Bone marrow (tissue), 2 donors: ENCODE results near the gene LRRC3.

ENCODE experiments used
- DNase-seq, 2 donors: peaks; one replicate each; lab custom pipeline; 2025; lab: John Stamatoyannopoulos, UW

LRRC3 gene

DNA sequence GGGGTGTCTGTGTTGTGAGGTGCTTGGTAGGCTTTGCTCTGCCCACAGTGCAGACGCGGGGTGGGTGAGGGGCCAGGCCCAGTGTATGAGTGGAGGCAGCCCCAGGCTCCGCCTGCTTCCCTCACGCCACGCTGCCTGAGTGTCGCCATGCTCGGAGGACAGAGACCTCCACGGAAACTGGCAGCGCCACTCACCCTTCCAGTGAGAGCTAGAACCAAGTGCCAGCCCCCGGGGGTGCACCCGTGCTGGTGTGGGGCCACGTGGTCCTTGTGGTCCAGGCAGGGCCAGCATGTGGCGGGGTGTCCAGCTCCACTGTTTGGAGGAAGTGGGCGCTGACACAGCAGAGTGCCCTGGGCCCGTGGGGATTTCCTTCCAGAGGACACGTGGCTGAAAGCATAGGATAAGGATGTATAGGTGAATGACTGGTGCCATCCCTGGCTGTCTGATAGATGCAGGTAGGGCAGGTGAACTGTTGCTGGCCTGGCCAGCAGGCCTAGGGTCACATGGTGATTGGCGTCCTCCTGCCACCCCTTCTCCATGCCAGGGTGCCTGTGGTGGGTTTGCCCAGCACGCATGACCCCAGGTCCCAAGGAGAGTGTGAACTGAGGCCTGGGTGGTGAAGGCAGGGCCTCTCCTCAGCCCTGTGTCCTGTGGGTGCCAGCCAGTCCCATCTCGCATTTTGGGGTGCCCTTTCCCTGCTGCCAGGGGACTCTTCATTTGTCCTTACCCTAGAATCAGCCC lies 3.8 kb downstream of the LRRC3 start:
- DNase-seq: no peak

DNA sequence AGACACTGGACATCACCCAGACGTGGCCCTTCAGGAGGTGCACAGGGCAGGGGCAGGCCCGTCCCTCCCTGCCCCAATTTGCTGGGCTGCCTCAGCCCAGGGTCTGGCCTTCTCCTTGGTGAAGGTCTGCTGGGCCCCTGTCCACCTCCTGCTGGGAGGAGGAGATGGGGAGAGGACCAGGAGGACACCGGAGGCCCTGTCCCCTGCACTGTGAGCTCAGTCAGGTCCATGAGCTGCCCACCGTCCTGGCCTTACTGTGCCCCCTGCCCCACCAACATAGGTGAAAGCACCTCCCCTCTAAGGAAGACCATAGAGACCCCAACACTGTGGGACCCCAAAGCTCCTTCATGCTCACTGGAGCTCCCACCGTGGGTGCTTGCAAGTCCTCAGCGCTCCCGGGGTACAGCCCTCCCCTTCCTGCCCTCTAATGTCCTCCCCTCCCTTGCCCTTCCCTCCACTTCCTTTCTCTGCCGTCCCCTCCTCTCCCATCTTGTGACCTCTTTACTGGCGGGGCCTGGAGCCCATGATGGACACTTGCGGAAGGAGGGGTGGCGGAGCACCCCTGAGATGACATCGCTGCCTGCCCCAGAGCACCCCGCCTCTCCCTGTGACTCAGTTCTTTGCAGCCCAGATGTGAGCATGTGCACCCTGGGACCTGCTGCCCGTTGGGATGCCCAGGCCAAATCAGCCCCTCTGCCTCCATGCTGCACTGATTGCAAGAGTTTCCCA lies 4.6 kb downstream of the LRRC3 start:
- DNase-seq: no peak

DNA sequence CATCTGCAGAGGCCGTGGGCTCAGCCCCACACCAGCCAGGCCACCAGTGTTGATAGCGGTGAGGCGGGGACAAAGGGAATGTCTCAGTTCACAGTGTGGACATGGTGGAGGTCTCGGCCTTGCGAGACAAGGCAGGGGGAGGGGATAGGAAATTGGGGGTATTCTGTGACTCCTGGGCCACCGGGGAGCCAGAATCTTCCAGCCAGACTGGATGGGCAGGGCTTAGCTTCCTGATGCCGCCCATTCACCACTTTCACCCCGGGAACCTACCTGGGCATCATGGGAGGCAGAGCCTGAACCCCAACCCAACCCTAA lies 5.1 kb downstream of the LRRC3 start:
- DNase-seq: no peak

DNA sequence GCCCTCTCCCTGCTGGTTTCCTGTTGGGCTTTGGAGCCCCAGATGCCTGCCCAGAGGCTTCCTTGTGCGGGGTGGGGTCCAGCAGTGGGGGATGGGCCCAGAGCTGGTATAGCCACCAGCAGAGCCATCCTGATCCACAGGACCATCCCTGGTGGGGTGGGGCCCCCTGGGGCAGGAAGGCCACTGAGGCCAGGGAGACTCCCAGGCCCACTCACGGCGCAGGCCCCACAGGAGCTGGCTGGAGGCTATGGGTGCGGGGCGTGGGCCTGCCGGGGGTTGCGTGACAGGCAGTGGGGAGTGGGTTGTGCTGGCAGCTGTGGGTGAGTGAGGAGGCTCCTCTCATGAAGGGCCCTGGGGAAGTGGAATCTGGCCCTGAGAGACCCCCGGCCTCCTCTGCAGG lies 5.7 kb downstream of the LRRC3 start:
- no peak for DNase-seq

DNA sequence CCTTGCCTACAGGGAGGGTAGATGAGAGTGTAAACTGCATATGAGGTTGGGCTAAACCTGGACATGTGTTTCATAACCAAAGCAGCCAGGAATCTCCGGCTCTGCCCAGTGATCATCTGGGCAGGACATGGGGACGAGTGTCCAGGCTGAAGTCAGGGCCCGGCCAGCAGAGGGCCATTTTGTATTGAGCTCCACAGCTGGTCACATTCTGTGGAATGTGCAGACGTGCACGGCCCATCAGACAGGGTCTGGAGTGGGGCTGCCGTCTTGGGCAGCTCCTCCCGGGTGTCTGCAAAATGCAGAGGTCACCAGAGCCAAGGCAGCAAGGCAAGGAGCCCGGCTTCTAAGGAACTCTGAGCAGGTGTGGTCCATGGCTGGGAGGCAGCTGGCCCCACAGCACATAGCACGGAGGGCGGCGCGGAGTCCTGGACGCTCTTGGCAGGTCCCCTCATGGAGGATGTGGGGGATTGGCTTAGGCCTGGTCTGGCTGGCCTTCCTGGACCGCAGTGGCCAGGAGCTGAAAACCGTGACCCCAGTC lies 6.2 kb downstream of the LRRC3 start:
- no peak for DNase-seq

DNA sequence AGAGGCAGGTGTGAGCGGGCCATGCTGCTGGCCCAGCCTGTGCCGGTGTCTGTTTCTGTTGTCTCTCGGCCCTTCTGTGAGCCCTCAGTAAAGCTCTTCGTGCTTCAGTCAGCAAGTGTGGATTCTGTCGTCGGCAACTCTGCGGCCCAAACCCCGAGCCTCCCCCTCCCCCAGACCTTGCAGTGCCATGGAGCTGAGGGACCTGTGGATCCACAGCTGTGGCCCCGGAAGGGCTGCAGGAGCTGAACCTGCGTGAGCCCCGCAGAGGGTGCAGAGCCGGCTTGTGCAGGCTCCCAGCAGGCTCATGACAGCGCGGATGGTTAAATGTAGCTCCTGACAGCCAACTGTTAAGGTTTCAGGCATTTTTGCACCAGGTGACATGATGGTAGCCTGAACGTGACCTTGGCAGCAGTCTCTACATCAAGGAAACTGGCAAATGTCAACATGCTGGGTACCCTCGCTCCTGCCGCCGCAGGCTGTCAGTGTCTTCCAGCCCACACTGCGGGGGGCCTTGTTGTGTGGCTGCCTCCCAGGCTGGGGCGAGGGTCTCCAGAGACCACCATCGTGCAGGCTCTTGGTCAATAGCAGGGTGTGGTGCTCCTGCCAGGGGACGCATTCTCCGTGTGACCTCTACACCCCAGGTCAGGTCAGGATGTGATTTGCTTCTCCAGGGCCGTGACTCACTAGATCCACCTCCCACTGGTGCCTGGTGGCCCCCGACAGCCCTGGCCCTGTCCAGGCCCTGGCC lies 7.0 kb downstream of the LRRC3 start:
- DNase-seq: no peak

DNA sequence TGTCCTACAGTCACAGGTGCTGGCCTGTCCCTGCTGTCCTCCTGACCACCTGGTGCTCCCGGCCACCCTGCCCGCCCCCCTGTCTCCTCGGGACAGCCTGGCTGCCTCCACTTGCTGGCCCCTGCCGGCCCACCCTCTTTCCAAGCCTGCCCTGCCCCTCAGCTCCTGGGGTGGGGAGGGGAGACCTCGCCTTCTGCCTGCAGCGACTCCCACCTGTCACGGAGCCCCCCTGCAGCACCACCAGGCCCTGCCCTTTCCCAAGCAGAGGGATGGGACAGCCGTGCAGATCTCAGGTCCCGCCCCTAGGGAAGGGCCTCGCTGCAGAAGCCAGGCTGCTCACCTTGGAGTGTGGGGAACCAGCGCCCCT lies 7.5 kb downstream of the LRRC3 start:
- no peak for DNase-seq

DNA sequence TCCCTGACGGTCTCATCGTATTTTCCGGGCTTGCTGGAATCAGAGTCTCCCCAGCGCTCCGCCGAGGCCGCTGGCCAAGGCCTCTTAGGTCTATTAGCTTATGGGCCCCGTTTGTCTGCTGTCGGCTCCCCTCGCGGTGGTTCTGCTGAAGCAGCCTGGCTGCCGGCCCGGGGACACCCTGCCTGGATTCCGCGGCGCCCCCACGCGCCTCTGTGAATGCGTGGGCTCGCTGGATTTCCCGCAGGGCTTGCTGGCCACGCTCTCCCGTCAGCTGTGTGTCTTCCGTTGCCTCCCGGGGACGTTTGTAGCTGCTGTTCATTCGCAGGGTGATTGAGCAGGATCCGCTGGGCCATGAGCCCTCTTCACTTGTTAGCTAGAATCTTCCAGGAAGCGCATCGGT lies 8.4 kb downstream of the LRRC3 start:
- DNase-seq: no peak

DNA sequence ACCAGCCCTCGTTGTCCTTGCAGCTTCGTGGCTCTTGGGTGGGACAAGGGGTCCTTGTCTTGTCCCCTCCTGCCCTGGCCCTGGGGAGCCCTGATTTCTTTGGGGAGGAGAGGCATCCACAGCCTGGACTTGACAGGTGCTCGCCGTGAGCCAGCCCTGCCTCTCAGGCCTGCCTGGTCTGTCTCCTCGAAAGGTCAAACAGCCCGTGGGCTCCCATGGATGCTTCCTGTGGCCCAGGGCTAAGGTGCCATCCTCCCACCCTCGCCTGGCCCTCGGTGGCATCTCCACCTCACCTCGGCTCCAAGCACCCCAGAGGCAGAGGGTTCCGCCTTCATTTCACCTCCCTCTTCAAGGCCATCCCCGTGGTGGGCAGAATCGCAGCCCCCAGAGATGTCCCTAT lies 9.0 kb downstream of the LRRC3 start:
- DNase-seq: no peak

DNA sequence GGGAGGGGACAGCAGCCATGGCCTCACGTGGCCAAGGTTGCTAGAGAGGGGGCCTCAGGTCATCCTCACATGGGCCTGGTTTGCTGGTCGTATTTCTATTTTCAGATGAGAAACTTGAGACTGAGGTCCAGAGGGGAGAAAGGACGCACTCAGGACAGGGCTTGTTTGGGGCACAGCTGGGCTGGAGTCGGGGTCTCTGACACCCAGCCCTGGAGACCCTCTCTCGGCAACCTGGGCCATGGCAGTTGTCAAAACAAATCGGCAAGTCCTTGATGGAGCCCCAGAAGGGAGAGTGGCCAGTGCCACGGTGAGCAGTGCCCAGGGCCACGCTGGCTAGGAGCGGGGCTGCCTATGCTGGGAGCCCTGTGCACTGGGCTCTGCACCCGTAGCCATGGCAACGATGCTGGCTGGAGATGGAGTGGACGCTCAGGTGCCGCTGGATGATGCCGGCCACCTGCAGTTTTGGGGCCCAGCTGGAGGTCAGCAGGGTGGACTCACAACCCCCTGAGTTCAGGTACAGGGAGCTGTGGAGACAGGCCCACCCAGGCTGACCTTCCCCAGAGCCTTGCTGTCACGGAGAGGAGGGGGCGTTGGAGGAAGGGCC lies 11.1 kb downstream of the LRRC3 start:
- no peak for DNase-seq

DNA sequence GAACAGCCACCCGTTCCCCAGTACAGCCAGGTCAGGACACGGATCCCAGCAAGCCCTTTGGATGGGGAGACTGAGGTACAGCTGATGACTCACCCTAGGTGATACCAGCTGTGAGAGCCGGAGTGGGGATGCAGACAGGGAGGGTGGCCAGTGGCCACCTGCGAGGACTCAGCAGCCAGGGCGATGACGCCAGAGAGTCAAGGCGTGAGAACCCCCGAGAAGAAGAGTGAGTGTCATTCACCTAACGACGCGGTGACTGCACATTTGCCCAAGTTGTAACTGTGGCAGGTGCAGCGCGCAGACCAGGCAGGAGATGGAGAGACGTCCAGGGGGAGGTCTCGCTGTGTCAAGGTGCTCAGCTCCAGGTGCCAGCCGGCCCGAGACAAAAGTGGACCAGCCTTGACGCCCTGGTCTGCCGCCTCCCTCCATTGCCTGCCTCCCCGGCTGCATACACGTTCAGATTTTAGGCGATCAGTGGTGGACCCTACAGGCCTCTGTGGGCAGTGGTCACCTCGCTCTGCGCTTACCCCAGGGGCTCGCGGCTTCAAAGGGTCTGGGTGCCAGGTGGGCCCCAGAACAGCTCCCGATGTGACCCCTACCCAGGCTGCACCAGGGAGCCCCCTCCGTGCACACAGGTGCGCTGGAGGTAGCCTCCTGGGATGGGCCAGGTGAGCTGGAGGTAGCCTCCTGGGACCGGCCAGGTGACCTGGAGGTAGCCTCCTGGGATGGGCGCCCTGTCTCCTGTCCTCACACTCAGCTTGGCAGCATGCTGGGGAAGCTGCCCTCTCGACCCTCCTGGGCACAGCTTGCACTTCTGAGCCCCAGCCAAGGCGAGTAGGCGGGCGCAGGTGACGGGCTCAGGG lies 11.9 kb downstream of the LRRC3 start:
- no peak for DNase-seq

DNA sequence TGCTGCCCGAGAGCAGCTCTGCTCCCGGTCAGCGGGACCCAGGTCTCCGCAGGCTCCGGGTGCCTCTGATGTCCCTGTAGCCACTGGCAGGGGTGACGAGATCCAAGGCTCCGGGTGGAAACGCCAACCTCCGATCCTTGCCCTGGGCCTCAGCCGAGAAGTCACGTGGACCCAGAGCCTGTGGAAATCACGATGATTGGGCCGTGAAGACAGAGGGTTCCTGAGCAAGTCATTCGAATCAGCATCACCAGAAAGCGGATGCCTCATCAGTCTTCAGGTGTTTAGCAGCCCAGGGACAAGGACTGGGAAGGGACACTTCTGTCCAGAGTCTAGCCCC lies 12.5 kb downstream of the LRRC3 start:
- DNase-seq: no peak

DNA sequence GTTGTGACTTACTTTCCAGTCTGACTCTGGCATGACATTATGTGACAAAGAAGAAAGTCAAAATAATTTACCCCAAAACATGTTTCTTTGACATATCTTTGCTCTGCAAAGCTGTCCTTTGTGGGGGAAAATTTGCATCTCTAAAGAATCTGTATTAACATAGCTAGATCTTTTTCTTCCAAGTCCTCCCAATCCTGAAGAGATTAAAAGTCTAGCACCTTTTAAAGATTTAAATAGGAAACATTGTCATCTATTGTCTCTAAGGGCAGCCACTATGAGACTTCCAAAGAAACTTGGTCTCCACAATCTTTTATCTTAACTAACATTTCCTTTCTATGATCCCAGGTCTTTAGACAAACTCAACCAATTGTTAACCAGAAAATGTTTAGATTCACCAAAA lies 16.0 kb downstream of the LRRC3 start:
- no peak for DNase-seq

DNA sequence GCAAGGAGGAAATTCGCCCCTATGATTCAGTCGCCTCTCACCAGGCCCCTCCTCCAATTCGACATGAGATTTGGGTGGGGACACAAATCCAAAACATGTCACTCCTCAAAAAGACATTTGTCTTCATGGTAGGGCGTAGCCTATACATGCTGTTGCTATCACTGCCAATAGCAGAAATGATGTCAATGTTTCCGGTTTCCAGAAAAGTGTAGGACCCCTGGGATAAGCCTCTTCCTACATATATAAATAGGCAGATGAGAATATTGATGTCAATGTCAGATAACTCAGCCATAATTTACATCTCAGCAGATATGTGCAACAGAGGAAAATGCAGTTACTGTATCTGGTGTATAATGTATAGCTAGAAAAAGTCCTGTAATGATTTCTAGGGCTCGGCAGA lies 16.7 kb downstream of the LRRC3 start:
- DNase-seq: no peak

DNA sequence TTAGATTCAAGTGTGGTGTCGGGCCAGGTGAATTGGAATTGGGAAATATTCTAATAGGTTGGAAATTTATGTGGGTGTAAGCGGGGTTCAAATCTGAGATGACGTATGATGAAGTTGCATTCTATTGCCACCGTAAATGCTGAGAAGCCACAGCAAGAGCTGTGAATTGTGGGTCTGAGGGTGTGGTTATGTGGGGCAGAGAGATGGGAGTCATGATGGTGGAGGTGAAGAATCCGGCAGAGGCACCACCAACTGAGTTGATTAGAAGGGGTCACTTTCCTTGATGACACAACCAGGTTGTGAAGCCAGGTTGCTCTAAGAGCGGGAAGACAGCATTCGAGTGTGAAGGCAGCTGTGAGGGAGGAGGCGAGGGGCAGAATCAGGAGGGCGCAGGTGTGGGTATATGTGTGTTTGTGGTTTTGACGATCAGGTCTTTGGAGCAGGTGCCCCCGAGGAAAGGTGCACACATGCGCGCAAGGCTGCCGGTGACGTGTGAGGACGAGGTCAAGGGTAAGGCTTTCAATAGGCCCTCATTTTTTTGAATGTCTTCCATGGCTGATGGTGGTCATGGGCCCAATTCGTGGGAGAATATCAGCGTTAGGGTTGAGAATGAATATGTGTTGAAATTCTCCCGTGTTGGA lies 18.7 kb downstream of the LRRC3 start:
- no peak for DNase-seq

DNA sequence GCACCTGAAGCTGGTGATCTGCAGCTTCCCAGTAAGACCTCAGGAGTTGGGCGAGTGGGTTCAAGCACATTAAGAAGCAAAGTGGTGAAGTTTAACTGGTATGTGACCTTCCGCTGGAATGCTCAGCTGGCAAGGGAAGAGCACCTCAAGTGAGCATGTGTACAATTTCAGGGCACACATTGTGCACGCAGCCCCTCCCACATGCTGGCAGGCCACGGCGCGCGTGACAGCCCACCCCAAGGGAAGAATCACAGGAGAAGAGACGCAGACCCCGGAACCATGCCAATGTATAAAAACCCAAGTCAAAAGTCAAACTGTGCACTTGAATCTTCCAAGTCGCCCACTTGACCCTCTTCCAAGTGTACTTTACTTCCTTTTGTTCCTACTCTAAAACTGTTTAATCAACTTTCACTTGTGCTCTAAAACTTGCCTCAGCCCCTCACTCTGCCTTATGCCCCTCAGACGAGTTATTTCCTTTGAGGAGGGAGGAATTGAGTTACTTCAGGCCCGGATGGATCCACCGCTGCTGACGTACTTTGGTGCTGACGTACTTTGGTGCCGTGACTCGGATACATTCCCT lies 20.0 kb downstream of the LRRC3 start:
- no peak for DNase-seq

DNA sequence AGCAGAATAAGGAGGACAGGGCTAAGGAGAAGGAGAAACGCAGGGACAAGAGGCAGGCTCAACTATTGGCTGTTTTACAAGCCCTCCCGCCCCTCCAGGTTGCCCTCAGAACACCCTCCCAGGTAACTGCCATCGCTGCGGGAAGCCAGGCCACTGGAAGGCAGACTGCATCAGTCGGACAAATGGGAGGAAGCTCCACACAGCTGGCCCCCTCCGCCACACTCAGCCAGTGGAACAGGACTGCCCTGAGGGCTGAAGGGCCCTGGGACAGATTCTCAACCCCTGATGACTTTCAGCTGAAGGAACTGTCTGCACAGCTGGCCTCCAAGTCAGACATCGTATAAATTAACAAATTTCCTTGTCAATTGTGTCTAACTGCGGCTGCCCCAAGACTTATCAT lies 21.8 kb downstream of the LRRC3 start:
- DNase-seq: no peak

DNA sequence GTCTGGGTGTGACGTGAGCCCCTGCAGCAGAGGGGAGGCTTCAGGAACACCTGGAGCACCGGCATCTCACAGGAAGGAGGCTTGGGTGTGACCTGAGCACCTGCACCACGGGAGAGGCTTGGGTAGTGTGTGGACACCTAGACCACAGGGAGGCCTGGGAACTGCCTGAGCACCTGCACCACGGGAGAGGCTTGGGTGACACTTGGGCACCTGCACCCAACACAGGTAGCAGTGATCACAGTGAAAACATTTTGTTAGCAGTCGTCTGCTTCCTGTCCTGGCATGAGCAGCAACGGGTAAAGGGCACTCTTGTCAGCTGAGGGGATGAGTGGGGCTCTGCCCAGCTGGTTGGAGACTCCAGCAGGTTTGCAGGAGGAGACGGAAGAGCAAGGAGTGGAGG lies 22.4 kb downstream of the LRRC3 start:
- DNase-seq: no peak

DNA sequence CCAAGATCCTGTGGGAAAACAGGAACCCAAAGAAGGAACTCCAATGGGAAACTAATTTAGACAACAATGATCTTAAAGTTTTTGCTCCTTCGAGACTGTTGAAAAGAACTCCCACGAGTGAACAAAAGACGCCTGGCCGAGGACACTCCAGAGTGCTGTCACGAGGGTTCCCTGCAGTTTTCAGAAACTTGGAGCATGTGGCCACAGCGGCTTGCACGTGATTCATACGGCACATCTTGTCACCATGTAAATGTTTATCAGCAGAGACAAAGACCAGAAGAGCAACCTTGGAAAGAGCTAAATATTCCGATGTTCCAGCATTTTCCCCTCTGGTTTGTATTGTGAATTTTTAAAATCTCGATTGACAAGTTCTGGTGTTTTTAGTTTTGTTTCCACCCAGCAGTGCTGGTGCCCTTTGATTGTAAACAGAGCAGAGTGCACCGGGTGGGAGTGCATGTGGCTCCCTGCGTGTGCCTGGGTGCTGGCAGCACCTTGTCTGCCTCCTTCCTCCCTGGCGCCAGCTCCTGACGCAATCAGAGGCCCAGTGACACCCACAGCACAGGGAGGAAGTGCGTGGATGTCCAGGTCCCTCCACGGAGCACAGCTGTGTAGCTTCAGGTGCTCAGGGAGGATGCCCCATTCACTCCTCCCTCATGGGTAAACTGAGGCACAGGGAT lies 23.0 kb downstream of the LRRC3 start:
- DNase-seq: no peak

DNA sequence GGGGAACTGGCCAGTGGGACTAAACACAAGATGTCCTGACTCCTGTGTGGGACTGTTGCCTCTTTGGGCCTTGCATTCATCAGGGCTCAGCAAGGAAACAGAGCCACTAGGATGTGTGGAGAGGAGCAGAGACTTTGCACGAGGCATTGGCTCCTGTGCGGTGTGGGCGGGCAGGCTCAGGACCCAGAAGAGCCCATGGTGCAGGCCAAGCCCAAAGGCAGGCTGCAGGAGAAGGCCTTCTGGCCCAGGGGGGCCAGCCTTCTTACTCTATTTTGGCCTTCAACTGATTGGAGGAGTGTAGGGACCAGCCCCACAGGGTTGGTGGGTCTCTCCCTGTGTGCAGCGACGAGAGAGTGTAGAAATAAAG lies 23.5 kb downstream of the LRRC3 start:
- no peak for DNase-seq
